NT2/D1 (cell line): ENCODE results near the gene MAML2.

ENCODE experiments used
- SUZ12 ChIP-seq: IDR thresholded peaks from 2 replicates; pipeline ENCODE4 v1.6.1; 2011; ENCODE audit not compliant: insufficient read length, insufficient read depth; ENCODE audit errors: extremely low read depth
- YY1 ChIP-seq: IDR thresholded peaks from 2 replicates; pipeline ENCODE4 v1.6.1; 2011; ENCODE audit not compliant: insufficient read length, insufficient read depth
- ZNF274 ChIP-seq: IDR thresholded peaks from 2 replicates; pipeline ENCODE4 v1.6.1; 2011; ENCODE audit warnings: mild to moderate bottlenecking, low read depth, low read length

DNA sequence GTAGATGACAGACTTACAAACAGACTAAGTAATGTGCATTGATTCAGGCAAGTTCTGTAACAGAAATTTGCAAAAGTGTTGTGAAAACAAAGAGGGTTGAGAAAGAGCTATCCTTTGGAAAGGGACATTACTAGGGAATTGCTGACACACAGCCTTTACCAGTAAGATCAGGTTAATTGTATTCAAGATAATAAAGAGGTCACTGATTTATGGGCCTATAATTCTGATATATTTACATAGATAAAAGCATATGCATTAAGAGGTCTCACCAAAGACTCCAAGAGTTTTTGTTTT is 138.7 kb downstream of the MAML2 start:
- TF ChIP-seq ZNF274 (no peak), YY1 (no peak), SUZ12 (no peak)
